NB4 (cell line): ENCODE results near the gene DMGDH.

Source experiments
- MYC ChIP-seq: IDR thresholded peaks from 2 replicates; pipeline ENCODE4 v1.6.1; 2011; ENCODE audit warnings: low read depth, low read length
- TF ChIP-seq, protein P1 (sequence below): IDR thresholded peaks from 2 replicates; pipeline ENCODE4 v1.6.1; 2011; ENCODE audit warnings: low read depth, low read length
- TF ChIP-seq, protein P2 (sequence below): IDR thresholded peaks from one replicate; pipeline ENCODE4 v1.5.1; 2012; ENCODE audit warnings: low read depth, low read length

DNA sequence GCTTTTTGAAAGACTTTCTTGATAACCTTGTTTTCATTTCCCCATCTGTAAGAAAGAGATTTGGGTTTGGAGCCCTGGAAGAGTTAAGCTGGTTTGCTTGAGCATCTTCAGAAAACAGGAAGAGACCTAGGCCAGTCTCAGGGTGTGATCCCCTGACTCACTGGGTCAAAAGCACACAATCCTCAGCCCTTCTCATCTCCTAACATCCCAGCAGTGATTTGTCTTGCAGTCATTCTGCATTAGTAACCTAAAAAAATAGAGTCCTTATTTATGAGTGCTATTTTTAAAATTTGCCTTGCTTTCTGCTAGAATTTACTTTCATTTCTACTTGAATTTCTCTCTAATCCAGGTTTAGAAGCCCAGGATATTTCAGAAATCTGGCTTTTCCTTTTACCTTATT is 68.0 kb downstream of the DMGDH start:
- TF ChIP-seq, protein P1, sequence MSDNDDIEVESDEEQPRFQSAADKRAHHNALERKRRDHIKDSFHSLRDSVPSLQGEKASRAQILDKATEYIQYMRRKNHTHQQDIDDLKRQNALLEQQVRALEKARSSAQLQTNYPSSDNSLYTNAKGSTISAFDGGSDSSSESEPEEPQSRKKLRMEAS = no peak
- no peak for TF ChIP-seq MYC
- TF ChIP-seq, protein P2, sequence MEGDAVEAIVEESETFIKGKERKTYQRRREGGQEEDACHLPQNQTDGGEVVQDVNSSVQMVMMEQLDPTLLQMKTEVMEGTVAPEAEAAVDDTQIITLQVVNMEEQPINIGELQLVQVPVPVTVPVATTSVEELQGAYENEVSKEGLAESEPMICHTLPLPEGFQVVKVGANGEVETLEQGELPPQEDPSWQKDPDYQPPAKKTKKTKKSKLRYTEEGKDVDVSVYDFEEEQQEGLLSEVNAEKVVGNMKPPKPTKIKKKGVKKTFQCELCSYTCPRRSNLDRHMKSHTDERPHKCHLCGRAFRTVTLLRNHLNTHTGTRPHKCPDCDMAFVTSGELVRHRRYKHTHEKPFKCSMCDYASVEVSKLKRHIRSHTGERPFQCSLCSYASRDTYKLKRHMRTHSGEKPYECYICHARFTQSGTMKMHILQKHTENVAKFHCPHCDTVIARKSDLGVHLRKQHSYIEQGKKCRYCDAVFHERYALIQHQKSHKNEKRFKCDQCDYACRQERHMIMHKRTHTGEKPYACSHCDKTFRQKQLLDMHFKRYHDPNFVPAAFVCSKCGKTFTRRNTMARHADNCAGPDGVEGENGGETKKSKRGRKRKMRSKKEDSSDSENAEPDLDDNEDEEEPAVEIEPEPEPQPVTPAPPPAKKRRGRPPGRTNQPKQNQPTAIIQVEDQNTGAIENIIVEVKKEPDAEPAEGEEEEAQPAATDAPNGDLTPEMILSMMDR = no peak
